AG20443 (cell line): ENCODE measurements around the gene NTN1.

Source experiments
- DNase-seq: peaks from one replicate; pipeline ENCODE4 v3.0.0; 2012; ENCODE audit warnings: low spot score, mixed read lengths

The NTN1 gene

GRCh38 chr17:9272501-9273200 lies 251.3 kb downstream of the NTN1 start:
- peak; percentile 43 for DNase-seq

GRCh38 chr17:9273428-9274391 lies 252.4 kb downstream of the NTN1 start:
- peak; percentile 37 for DNase-seq

GRCh38 chr17:9274973-9275372 lies 253.7 kb downstream of the NTN1 start:
- no peak for DNase-seq

GRCh38 chr17:9279893-9280292 lies 258.6 kb downstream of the NTN1 start:
- no peak for DNase-seq

- no peak for DNase-seq
Observed at GRCh38 chr17:9283909-9284308, 262.6 kb downstream of the NTN1 start.

- DNase-seq: peak; percentile 39
Observed at GRCh38 chr17:9284884-9285283, 263.6 kb downstream of the NTN1 start.

GRCh38 chr17:9285602-9286427 lies 264.5 kb downstream of the NTN1 start:
- no peak for DNase-seq

GRCh38 chr17:9286434-9286833 lies 265.1 kb downstream of the NTN1 start:
- no peak for DNase-seq

GRCh38 chr17:9287306-9287705 lies 266.0 kb downstream of the NTN1 start:
- DNase-seq: no peak

- DNase-seq: no peak
Observed at GRCh38 chr17:9290226-9290613, 268.9 kb downstream of the NTN1 start.

GRCh38 chr17:9291912-9292560 lies 270.7 kb downstream of the NTN1 start:
- DNase-seq: peak; percentile 67

GRCh38 chr17:9292561-9292941 lies 271.2 kb downstream of the NTN1 start:
- no peak for DNase-seq
